Measurements from ENCODE around the gene PIPOX.

The PIPOX gene

DNA sequence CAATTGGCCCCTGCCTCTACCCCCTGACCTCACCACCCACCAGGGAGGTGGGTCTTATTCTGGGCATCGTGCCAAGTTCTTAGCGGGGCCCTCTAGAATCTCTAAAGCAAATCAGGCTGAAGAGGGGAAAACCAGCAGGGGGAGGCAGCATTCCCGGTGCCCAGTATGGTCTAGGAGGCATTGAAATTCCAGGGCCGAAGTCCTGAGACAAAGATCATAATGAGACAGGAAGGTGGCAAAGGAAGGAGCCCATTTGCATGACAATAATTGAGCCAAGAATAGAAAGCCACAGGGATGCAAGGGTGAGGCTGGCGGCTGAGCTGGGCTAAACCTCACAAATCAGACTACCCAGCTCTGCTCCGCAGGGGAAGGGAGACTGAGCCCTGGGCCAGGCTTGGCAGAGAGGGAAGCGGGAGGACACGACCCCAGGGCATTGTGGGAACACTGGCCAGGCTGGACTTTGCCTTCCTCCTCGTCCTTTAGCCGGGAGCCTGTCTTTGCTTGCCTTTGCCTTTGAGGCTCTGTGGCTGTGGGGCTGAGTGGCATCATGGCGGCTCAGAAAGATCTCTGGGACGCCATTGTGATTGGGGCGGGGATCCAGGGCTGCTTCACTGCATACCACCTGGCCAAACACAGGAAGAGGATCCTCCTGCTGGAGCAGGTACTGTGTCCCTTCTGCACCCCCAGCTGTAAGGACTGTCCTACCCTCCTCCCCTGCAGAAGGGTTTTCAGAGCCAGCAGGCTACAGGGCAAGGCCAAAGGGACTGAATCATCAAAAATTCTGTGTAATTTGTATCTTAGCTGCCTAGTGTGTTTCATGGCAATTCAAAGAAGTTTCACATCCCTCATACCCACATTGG is at the start of gene PIPOX:
Gene PIPOX, plus strand, starts transcription at position 463 of the 860 bp plus-strand sequence. Its CDS starts 85 bp downstream, at position 548.
- FAIRE-seq (no peak), DNase-seq (ENCODE audit: low spot score) (peak; percentile 16)

DNA sequence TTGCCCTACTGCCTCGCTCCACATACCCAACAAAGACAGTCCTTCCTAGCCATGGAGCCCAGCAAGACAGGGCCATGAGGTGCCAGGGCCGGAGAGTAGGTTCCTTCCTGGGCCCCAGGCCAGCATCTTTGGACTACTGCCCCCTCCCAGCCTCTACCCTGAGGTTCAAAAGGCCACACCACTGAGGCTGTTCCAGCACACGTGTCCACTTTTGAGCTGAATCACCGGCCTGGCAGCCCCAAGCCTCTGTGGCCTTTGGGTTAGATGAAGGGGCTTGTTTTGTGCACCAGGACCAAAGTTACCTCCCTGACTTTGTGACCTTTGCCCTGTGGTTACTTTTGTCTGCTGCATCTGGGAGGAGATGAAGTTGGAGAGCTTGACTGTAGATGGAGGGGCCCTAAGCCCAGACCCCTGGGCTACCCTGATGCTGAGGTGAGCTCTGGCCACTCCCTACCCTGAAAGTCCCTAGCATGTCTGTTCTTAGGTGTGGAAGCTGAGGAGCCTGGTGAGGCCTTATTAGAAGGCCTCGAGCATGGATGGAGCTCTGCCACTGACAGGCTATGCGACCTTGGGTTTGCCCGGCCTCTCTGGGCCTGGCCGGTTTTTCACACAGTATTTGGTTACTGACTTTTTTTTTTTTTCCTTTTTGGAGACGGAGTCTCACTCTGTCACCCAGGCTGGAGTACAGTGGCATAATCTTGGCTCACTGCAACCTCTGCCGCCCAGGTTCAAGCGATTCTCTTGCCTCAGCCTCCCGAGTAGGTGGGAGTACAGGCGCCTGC is 49.1 kb upstream of the PIPOX start:
- no peak for DNase-seq (ENCODE audit: low spot score)
- FAIRE-seq: no peak

GRCh38 chr17:28996554-28997096 is 46.3 kb upstream of the PIPOX start:
- FAIRE-seq: no peak
- no peak for DNase-seq (ENCODE audit: low spot score)

GRCh38 chr17:28997806-28998205 is 45.1 kb upstream of the PIPOX start:
- DNase-seq (ENCODE audit: low spot score) (no peak), FAIRE-seq (no peak)

DNA sequence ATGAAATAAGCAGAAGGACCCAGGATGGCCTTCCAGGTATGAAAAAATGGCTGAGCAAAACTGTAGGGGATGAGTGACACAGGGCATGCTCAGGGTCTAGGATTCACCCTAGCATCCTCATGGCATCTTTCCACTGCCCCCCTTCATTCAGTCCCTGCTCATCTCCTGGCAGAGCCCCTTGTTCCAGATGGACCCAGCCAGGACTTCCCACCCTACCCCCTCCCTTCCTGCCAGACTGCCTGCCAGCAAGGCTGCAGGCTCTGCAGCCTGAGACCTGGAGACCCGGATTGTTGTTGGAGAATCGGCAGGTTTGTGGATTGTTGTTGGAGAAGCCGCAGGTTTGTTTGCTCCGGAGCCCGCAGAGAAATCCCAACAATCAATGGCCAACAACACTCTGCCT is 43.7 kb upstream of the PIPOX start:
- DNase-seq (ENCODE audit: low spot score) (no peak), FAIRE-seq (no peak)

DNA sequence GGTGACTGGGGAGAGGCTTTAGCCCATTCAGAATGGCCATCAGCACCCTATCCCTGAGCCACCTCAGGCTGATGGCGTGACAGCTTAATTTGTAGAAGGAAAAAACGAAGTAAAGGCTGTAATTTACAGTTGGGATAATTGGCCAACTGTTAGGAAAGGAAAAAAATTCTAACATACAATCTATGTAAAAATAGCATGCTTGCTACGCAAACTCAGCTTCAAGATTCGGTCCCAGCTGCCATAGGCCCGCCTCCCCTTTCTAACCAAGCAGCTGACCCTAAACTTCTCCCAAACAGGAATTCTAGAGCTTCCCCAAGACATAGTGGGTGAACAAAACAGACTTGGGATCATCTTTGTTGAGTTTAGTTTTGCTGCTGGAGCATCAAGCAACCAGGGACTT is 42.0 kb upstream of the PIPOX start:
- FAIRE-seq (no peak), DNase-seq (ENCODE audit: low spot score) (no peak)

- DNase-seq (ENCODE audit: low spot score) (no peak), FAIRE-seq (no peak)
These were observed 40.1 kb upstream of the PIPOX start for GRCh38 chr17:29002811-29003210.

DNA sequence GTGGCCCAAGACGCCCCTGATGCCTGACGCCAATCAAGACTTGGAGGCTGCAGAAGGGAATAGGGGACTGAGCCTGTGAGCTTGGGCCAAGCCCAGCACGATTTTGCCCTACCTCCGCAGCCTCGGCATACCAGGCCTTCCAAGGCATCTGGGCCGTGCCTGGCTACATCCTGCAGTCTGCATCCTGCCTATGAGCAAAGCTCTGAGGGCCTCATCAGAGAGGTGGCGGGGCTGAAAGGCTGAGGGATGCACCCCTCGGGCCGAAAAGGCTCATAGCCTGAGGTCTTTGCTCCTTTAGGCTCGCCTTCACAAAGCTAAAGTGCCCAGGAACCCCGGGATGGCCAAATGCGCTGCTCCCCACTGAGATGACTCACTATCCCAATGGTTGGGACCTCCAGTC is 39.7 kb upstream of the PIPOX start:
- FAIRE-seq (no peak), DNase-seq (ENCODE audit: low spot score) (no peak)

- DNase-seq (ENCODE audit: low spot score): no peak
- FAIRE-seq: no peak
These were observed 38.8 kb upstream of the PIPOX start for GRCh38 chr17:29004081-29004692.

DNA sequence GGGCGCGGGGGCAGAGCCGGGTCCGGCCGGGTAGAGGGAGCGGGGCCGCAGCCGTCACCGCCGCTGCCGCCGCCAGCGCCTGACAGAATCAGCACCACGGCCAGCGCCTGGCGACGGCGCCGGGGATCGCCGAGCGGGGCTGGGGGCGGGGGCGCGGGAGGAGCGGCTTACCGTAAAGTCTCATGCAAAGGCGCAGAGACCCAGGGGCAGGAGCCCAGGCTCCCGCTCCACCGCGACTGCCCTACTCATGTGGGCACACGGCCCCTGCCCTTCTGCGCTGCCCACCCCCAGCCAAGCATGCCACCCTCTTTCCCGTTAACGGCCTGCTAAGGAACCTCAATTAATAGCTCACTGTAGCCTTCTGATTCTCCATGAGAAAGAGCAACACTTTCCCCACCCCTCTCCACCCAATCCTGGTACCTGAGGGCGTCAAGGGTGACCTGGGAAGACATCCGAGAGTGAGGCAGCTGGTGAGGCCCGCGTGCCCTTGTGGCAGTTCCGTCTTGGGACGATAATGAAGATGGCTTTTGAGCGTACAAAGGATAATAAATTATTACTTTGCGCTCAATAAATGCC is 36.9 kb upstream of the PIPOX start, which contains the start of gene SEZ6:
Gene SEZ6, minus strand, starts transcription at position 98 of the 576 bp plus-strand sequence. CDS start 164 bp downstream, outside the sequence.
- DNase-seq (ENCODE audit: low spot score): no peak
- no peak for FAIRE-seq

DNA sequence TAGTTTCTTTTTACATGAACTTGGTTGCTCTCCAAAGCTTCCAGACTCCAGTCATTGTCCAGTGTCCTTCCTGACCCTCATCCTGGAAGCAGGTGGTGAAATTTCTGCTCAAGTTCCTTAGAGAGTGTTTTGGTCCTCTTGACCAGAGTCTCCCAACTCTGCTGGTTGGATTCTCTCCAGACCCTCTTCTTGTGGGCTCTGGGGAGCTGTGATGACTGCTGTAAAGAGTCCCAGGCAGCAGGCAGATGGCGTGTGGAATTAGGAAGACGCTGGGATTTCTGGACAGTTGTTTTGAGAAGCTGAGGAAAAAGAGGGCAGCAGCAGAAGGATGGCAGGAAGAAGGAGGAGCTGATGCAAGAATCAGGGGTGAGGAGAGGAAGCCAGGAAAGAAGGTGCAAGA is 35.5 kb upstream of the PIPOX start:
- DNase-seq (ENCODE audit: low spot score): no peak
- no peak for FAIRE-seq

DNA sequence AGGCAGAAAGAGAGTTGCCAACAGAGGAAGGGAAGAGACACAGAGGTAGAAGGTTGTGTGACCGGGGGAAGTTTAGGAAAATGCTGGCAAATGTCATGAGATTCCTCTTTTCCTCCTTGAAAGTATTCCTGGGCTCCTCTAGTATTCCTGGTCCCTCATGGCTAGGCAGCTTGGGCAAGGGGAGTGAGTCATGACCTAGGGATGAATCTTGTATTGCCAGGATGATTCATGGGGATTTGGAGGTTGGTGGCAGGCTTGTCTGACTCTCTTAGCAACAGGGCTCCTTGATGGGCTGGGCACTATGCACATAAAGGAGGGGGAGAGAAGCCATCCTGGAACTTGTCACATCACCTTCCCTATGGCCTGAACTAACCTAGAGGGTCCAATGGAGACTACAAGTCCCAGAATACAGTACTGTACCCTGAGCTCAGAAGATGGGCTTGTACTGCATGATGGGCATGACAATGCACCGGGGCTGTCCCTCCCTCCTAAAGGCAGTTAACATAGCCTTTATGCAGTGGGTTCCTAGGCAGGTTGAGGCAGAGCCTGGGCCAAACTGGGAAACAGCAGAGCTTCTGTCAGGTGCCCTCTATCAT is 35.0 kb upstream of the PIPOX start:
- peak; percentile 32 for FAIRE-seq
- DNase-seq (ENCODE audit: low spot score): peak; percentile 81

GRCh38 chr17:29008591-29008990 is 34.4 kb upstream of the PIPOX start:
- DNase-seq (ENCODE audit: low spot score) (no peak), FAIRE-seq (no peak)

- FAIRE-seq (no peak), DNase-seq (ENCODE audit: low spot score) (no peak)
These were observed 32.8 kb upstream of the PIPOX start for GRCh38 chr17:29010129-29010528.

GRCh38 chr17:29010586-29010985 is 32.4 kb upstream of the PIPOX start:
- FAIRE-seq (no peak), DNase-seq (ENCODE audit: low spot score) (no peak)

DNA sequence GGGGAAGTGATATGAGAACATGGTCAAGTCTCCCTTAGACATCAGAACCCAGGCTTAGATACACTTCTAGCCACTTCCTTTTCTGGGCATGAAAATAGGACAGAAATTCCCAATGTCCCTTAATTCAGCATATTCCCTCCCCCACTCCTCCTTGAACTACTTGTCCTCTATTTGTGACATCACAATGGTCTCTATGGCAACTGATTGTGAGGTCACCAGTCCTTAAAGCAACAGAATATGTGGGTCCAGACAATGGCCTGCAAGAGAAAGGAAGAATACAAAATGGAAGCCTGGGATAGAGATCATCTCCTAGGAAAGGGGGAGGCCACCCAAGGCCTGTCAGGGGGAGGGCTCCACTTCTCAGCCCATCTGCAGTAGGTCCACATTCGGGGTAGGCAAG is 30.4 kb upstream of the PIPOX start:
- DNase-seq (ENCODE audit: low spot score): no peak
- FAIRE-seq: no peak

DNA sequence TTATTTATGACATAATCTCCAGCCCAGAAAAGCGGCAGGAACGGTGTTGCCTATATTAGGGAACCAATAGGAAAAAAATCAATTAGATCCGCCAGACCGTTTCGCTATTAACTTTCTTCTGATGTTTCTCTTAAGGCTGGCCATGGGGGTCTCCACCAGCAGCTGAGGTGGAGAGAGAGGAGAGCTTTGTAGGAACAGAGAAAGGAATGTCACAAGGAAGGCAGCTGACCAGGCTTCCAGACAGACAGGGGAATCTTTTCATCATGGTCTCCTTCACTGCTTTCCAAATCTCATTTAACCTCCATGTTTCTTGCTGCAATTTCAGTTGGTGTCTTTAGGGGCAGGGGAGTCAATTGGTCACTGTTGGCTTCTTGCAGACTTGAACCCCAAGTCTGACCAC is 28.2 kb upstream of the PIPOX start:
- FAIRE-seq (no peak), DNase-seq (ENCODE audit: low spot score) (no peak)

DNA sequence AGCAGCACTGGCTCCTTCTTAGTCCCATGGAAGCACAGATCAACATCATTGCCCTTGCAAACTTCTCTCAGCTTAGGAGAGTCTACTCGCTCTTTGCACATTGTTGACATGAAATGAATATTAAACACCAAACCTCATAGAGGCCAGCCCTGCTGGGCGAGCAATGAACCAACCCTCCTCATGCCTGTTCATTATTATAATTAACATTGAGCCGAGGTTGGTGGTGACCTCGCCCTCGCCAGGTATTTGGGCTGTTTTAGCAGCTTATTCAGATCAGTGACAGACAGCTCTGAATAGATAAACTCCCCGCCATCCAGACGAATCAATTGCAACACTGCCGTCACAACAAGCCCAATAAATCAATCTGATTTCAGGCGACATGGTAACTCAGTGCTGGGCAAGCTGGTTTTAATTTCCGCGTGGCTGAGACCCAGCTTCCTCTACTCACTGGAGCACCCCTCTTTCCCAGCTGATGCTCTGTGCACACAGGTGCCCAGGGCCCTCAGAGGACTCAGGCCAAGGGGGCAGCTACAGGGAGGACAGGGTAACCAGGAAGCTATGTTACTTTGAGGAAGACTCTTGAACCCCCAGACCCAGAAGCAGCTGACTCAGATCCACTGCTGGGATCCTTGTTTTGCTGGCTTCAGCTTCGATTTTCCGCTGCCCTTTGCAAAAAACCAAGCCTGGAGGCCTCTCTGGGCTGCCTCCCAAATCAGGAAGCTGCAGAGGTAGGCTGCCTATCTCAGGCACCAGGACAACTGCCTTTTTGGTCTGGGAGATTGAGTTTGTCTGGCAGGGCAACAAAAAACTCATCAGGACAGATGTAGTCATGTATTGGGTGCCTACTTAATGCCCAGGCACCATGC is 26.4 kb upstream of the PIPOX start:
- FAIRE-seq: no peak
- DNase-seq (ENCODE audit: low spot score): no peak

GRCh38 chr17:29018788-29019474 is 24.0 kb upstream of the PIPOX start:
- FAIRE-seq: no peak
- DNase-seq (ENCODE audit: low spot score): no peak

Data from RCC 7860 (cell line).